ENCODE data around the gene PRKAG1.

DNA sequence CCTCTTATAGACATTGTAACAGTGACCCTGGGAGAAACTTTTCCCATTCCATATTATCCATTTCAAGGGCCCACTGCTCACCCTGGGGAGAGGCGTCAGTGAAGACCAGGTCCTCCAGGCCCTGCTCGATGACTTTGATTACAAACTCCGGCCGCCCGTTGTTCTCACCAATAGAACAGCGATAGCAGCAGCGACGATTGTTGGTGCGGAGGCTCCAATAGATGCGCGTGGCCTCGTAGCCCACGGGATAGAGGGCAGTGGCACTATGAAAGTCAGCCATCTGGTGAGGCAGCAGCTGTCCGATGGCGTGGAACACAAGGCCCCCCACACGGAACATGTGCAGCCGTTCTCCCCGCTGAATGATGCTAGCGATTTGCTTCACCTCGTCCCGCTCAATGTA lies 7.5 kb upstream of the PRKAG1 start:
- TF ChIP-seq, protein P1, sequence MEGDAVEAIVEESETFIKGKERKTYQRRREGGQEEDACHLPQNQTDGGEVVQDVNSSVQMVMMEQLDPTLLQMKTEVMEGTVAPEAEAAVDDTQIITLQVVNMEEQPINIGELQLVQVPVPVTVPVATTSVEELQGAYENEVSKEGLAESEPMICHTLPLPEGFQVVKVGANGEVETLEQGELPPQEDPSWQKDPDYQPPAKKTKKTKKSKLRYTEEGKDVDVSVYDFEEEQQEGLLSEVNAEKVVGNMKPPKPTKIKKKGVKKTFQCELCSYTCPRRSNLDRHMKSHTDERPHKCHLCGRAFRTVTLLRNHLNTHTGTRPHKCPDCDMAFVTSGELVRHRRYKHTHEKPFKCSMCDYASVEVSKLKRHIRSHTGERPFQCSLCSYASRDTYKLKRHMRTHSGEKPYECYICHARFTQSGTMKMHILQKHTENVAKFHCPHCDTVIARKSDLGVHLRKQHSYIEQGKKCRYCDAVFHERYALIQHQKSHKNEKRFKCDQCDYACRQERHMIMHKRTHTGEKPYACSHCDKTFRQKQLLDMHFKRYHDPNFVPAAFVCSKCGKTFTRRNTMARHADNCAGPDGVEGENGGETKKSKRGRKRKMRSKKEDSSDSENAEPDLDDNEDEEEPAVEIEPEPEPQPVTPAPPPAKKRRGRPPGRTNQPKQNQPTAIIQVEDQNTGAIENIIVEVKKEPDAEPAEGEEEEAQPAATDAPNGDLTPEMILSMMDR (IDR thresholded peaks at IDR 0.05; ENCODE audit: poor library complexity, severe bottlenecking) = no peak
- no peak for TF ChIP-seq RAD21 (conservative IDR thresholded peaks at IDR 0.05)
- TF ChIP-seq, protein P2, sequence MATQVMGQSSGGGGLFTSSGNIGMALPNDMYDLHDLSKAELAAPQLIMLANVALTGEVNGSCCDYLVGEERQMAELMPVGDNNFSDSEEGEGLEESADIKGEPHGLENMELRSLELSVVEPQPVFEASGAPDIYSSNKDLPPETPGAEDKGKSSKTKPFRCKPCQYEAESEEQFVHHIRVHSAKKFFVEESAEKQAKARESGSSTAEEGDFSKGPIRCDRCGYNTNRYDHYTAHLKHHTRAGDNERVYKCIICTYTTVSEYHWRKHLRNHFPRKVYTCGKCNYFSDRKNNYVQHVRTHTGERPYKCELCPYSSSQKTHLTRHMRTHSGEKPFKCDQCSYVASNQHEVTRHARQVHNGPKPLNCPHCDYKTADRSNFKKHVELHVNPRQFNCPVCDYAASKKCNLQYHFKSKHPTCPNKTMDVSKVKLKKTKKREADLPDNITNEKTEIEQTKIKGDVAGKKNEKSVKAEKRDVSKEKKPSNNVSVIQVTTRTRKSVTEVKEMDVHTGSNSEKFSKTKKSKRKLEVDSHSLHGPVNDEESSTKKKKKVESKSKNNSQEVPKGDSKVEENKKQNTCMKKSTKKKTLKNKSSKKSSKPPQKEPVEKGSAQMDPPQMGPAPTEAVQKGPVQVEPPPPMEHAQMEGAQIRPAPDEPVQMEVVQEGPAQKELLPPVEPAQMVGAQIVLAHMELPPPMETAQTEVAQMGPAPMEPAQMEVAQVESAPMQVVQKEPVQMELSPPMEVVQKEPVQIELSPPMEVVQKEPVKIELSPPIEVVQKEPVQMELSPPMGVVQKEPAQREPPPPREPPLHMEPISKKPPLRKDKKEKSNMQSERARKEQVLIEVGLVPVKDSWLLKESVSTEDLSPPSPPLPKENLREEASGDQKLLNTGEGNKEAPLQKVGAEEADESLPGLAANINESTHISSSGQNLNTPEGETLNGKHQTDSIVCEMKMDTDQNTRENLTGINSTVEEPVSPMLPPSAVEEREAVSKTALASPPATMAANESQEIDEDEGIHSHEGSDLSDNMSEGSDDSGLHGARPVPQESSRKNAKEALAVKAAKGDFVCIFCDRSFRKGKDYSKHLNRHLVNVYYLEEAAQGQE (IDR thresholded peaks at IDR 0.05; ENCODE audit: borderline replicate concordance) = no peak
